K562 (cell line): ENCODE results near the gene PDK1. TPM values are rescaled to one million over a fixed set of nuclear protein-coding genes. Genes with fewer than 3 reads are reported as not detected.
A peak's percentile ranks its signal among the peaks of the same experiment; 100 is the strongest.

Source experiments
- CBX1 ChIP-seq: sonication (generic); IDR thresholded peaks from 2 replicates; pipeline ENCODE4 v1.6.1; 2016; ENCODE audit warnings: antibody characterized with exemption, low read depth, mild to moderate bottlenecking
- CHD7 ChIP-seq: fragments of 200-600 bp; sonication (generic); IDR thresholded peaks from one replicate; pipeline ENCODE4 v1.6.1; 2012; ENCODE audit warnings: mild to moderate bottlenecking, low read depth, low read length, inconsistent platforms
- ELF1 ChIP-seq: fragments of 200-800 bp; sonication (Bioruptor generic); IDR thresholded peaks from 2 replicates; pipeline ENCODE4 v1.6.1; 2016; ENCODE audit warnings: missing genetic modification characterization, missing compliant biosample characterization
- EP400 ChIP-seq: fragments of 450-650 bp; IDR thresholded peaks from 2 replicates; pipeline ENCODE4 v1.6.1; 2017; ENCODE audit warnings: antibody characterized with exemption, mild to moderate bottlenecking, moderate library complexity
- GABPA ChIP-seq: fragments of 200-800 bp; sonication (Bioruptor generic); conservative IDR thresholded peaks from 2 replicates; pipeline ENCODE4 v1.6.1; 2016; ENCODE audit warnings: low read depth, missing genetic modification characterization, missing compliant biosample characterization
- KLF13 ChIP-seq: fragments of 450-650 bp; IDR thresholded peaks from 2 replicates; pipeline ENCODE4 v1.6.1; 2016; ENCODE audit warnings: missing genetic modification characterization, low read depth, mild to moderate bottlenecking, missing compliant biosample characterization, moderate library complexity, borderline replicate concordance
- NBN ChIP-seq: fragments of 450-650 bp; IDR thresholded peaks from 2 replicates; pipeline ENCODE4 v1.6.1; 2016; ENCODE audit warnings: low read depth, mild to moderate bottlenecking
- NCOA1 ChIP-seq: fragments of 450-650 bp; IDR thresholded peaks from 2 replicates; pipeline ENCODE4 v1.6.1; 2016; ENCODE audit warnings: low read depth
- NFRKB ChIP-seq: fragments of 450-650 bp; IDR thresholded peaks from 2 replicates; pipeline ENCODE4 v1.6.1; 2016; ENCODE audit warnings: low read depth
- SMAD3 ChIP-seq: fragments of 450-650 bp; formaldehyde crosslinking; conservative IDR thresholded peaks from 2 replicates; pipeline ENCODE4 v1.4.0; 2020; ENCODE audit warnings: mild to moderate bottlenecking
- THRAP3 ChIP-seq: fragments of 450-650 bp; IDR thresholded peaks from 2 replicates; pipeline ENCODE4 v1.6.1; 2016; ENCODE audit warnings: mild to moderate bottlenecking, inconsistent platforms, borderline replicate concordance
- WHSC1 ChIP-seq: IDR thresholded peaks from one replicate; pipeline ENCODE4 v1.6.1; 2012; ENCODE audit warnings: low read length, control low read depth, inconsistent platforms
- YBX1 ChIP-seq: fragments of 450-650 bp; IDR thresholded peaks from 2 replicates; pipeline ENCODE4 v1.7.1; 2016; ENCODE audit warnings: mild to moderate bottlenecking
- YY1 ChIP-seq, 3 experiments: IDR thresholded peaks; 2 replicates each; pipeline ENCODE4 v1.6.1; 2011; ENCODE audit warnings: low read length in 2 of 3, mild to moderate bottlenecking in 2 of 3, moderate library complexity in 2 of 3, borderline replicate concordance in 1 of 3, control low read depth in 1 of 3, low read depth in 1 of 3; ENCODE audit not compliant: insufficient read depth in 3 of 3, insufficient replicate concordance in 2 of 3, control insufficient read depth in 1 of 3, insufficient read length in 1 of 3; ENCODE audit errors: extremely low read depth in 1 of 3
- polyA plus RNA-seq, 8 experiments: library from polyadenylated mRNA; depleted of rRNA in 4 of 8; stranded (reverse) in 5 of 8; unstranded in 3 of 8; fragments of >200 nt; fragmentation: Nextera tagmentation in 2 of 8; fragmentation: Illumina TruSeq in 1 of 8; extraction: Ambion mirVana in 2 of 8; extraction: Trizol in 1 of 8; gene quantifications; 2 replicates each; pipeline versions ENCODE4 v1.2.1 to v1.2.3, GENCODE V29; 2011 to 2014; ENCODE audit warnings: inconsistent platforms in 1 of 8, missing spikeins in 1 of 8
- total RNA-seq, 7 experiments: library from RNA; depleted of rRNA in 6 of 7; stranded (reverse); fragments of >200 nt in 6 of 7; fragmentation: Illumina TruSeq in 2 of 7; extraction: Trizol in 2 of 7; gene quantifications; 2 replicates each; pipeline versions ENCODE4 v1.2.1 to v1.2.3, GENCODE V29; 2011 to 2021; ENCODE audit warnings: low replicate concordance in 1 of 7

PDK1 gene
- total and polyA plus RNA-seq, 9 of the 15 experiments (the other 6 are each of a cell fraction or from before 2014, with no cell fraction given): 3.5 to 176 (median 13.9) TPM

GRCh38 chr2:172555522-172556283 is at the start of gene PDK1 (continued):
- TF ChIP-seq CHD7: no peak
- peak; percentile 33; the same call in 1 of the 2 replicates for TF ChIP-seq CBX1
- peak; percentile 69 for TF ChIP-seq NFRKB
- peak; percentile 50; the same call in 1 of the 2 replicates for TF ChIP-seq NCOA1
- peak in 1 of 3 experiments; percentile 6 for TF ChIP-seq YY1 (IDR thresholded peaks at IDR 0.05; ENCODE audit: borderline replicate concordance in 1 of 3, control insufficient read depth in 1 of 3, extremely low read depth in 1 of 3, insufficient read depth in 3 of 3, insufficient read length in 1 of 3, insufficient replicate concordance in 2 of 3, low read depth in 1 of 3, low read length in 2 of 3)
- TF ChIP-seq KLF13: peak; percentile 27; the same call in 1 of the 2 replicates
- TF ChIP-seq SMAD3 (CRISPR knock-in tag): 0 out of 2 replicates have a peak, but pooled peaks have one; percentile 38
- TF ChIP-seq EP400: peak; percentile 83; the same call in 1 of the 2 replicates
- TF ChIP-seq YBX1: no peak
- TF ChIP-seq ELF1 (tag): no peak
- no peak for TF ChIP-seq THRAP3
- peak; percentile 84 for TF ChIP-seq NBN
- TF ChIP-seq WHSC1: no peak
- no peak for TF ChIP-seq GABPA
